K562 (cell line): Measurements from ENCODE around the gene CCDC171. TPM values are rescaled to one million over a fixed set of nuclear protein-coding genes. Genes with fewer than 3 reads are reported as not detected.

Experiments
- ATAC-seq: fragments of 200-7000 bp; cut with Tn5 transposase; 3 replicates; pipeline ENCODE4 v1.9.1; 2020; ENCODE audit warnings: moderate library complexity
- BruUV-seq: library from RNA; stranded (reverse); fragments of 400-500 nt; replicated peaks from 2 replicates; lab custom pipeline; 2021; lab: Mats Ljungman, UMichigan
- CTCF ChIA-PET: fragments of 300-600 bp; formaldehyde crosslinking; extraction: SDS; loops from one replicate; lab custom pipeline; 2021; ENCODE audit warnings: low intra/inter-chr PET ratio; lab: Yijun Ruan, JAX
- POLR2A ChIA-PET: fragments of 300-600, 350-650 bp; sonication (Branson Sonifier 250); formaldehyde crosslinking; extraction: SDS; loops from one replicate; lab custom pipeline; 2021; ENCODE audit warnings: antibody characterized with exemption, inconsistent platforms; lab: Yijun Ruan, JAX
- DNase-seq, 4 experiments: peaks; one replicate each; pipeline versions ENCODE4 v3.0.0 to v3.0.0-alpha.2; 2011 to 2018; ENCODE audit warnings: low spot score in 3 of 4, mixed read lengths in 3 of 4; ENCODE audit errors: extremely low read depth in 1 of 4
- FAIRE-seq: peaks from 2 replicates; lab custom pipeline; 2011; peaks lifted over from hg19 to GRCh38; lab: Jason Lieb, UNC
- H2AFZ ChIP-seq: 2 replicates; pipeline ENCODE4 v1.6.0; 2011; ENCODE audit warnings: low read depth, low read length, control low read depth, inconsistent platforms
- H3K27ac ChIP-seq: fragments of 200-600 bp; 3 replicates; pipeline ENCODE4 v1.8.0; 2011; ENCODE audit warnings: low read depth, mild to moderate bottlenecking, control low read depth, inconsistent platforms, low read length, moderate library complexity, mixed read lengths; ENCODE audit errors: extremely low read depth
- H3K27me3 ChIP-seq, 2 experiments: fragments of 300-600 bp in 1 of 2; 2 replicates in 1 of 2; 3 replicates in 1 of 2; pipeline versions ENCODE4 v1.6.0 to v1.8.0; 2011; ENCODE audit warnings: inconsistent platforms in 2 of 2, low read length in 2 of 2, mild to moderate bottlenecking in 1 of 2, mixed read lengths in 1 of 2, moderate library complexity in 1 of 2; ENCODE audit not compliant: control insufficient read depth in 2 of 2, insufficient read depth in 2 of 2
- H3K36me3 ChIP-seq: fragments of 300-600 bp; 3 replicates; pipeline ENCODE4 v1.8.0; 2011; ENCODE audit warnings: mild to moderate bottlenecking, low read length, inconsistent platforms; ENCODE audit not compliant: control insufficient read depth, insufficient read depth
- H3K4me1 ChIP-seq, 2 experiments: fragments of 200-600 bp in 1 of 2; replicated peaks in 1 of 2; 2 replicates in 1 of 2; 3 replicates in 1 of 2; pipeline versions ENCODE4 v1.5.1 to v1.8.0; 2011; ENCODE audit warnings: inconsistent platforms in 2 of 2, low read length in 2 of 2, mild to moderate bottlenecking in 1 of 2, mixed read lengths in 1 of 2, moderate library complexity in 1 of 2; ENCODE audit not compliant: control insufficient read depth in 2 of 2, insufficient read depth in 2 of 2
- H3K4me2 ChIP-seq: 2 replicates; pipeline ENCODE4 v1.6.1; 2011; ENCODE audit warnings: low read length, control low read depth, inconsistent platforms, mixed read lengths; ENCODE audit not compliant: insufficient read depth
- H3K4me3 ChIP-seq: fragments of 200-600 bp; sonication (generic), shearing (Covaris generic); 2 replicates; pipeline ENCODE4 v1.5.1; 2016; ENCODE audit warnings: control low read depth, inconsistent platforms
- H3K79me2 ChIP-seq: fragments of 200-600 bp; 3 replicates; pipeline ENCODE4 v1.8.0; 2011; ENCODE audit warnings: low read length, inconsistent platforms; ENCODE audit not compliant: control insufficient read depth, insufficient read depth
- H3K9ac ChIP-seq, 2 experiments: 2 replicates each; pipeline versions ENCODE4 v1.6.0 to v1.6.1; 2011; ENCODE audit warnings: low read depth in 2 of 2, low read length in 2 of 2, control low read depth in 1 of 2, inconsistent platforms in 1 of 2, mild to moderate bottlenecking in 1 of 2, mixed read lengths in 1 of 2; ENCODE audit not compliant: insufficient read depth in 1 of 2
- H3K9me1 ChIP-seq: one replicate; pipeline ENCODE4 v1.6.0; 2011; ENCODE audit warnings: inconsistent platforms, mild to moderate bottlenecking, low read length, moderate library complexity; ENCODE audit not compliant: control insufficient read depth, insufficient read depth
- H3K9me3 ChIP-seq: replicated peaks from 2 replicates; pipeline ENCODE4 v1.5.1; 2011; ENCODE audit warnings: low read depth, low read length, inconsistent platforms; ENCODE audit not compliant: control insufficient read depth, insufficient read depth
- H4K20me1 ChIP-seq: replicated peaks from 2 replicates; pipeline ENCODE4 v1.6.1; 2011; ENCODE audit warnings: low read length, inconsistent platforms, mixed read lengths; ENCODE audit not compliant: control insufficient read depth, insufficient read depth
- ELF1 ChIP-seq: fragments of 200-800 bp; sonication (Bioruptor generic); IDR thresholded peaks from 2 replicates; pipeline ENCODE4 v1.6.1; 2016; ENCODE audit warnings: missing genetic modification characterization, missing compliant biosample characterization
- FOXK2 ChIP-seq, 2 experiments: fragments of 450-650 bp; IDR thresholded peaks in 1 of 2; conservative IDR thresholded peaks in 1 of 2; 2 replicates each; pipeline ENCODE4 v1.6.1; 2016; ENCODE audit warnings: low read depth in 2 of 2, mild to moderate bottlenecking in 1 of 2
- WGBS: fragments of 100-300 bp; shearing (Covaris generic); methylation state at CpG from one replicate; pipeline ENCODE4 v1.1.6; 2016; ENCODE audit warnings: low coverage, mixed read lengths; ENCODE audit not compliant: insufficient coverage; ENCODE audit errors: missing lambda C conversion rate; 5-methylcytosine and 5-hydroxymethylcytosine counted together
- in situ Hi-C: fragments of 300-500 bp; cut with MboI; formaldehyde crosslinking; loops from 4 replicates; pipeline ENCODE4 v1.15.0; 2018; ENCODE audit warnings: inconsistent platforms, mixed read lengths
- intact Hi-C: fragments of 100-400 bp; cut with micrococcal nuclease; formaldehyde crosslinking; loops from 2 replicates; pipeline ENCODE4 v1.14.2; 2022
- polyA plus RNA-seq, 8 experiments: library from polyadenylated mRNA; depleted of rRNA in 4 of 8; stranded (reverse) in 5 of 8; unstranded in 3 of 8; fragments of >200 nt; fragmentation: Nextera tagmentation in 2 of 8; fragmentation: Illumina TruSeq in 1 of 8; extraction: Ambion mirVana in 2 of 8; extraction: Trizol in 1 of 8; gene quantifications; 2 replicates each; pipeline versions ENCODE4 v1.2.1 to v1.2.3, GENCODE V29; 2011 to 2014; ENCODE audit warnings: inconsistent platforms in 1 of 8, missing spikeins in 1 of 8
- total RNA-seq, 7 experiments: library from RNA; depleted of rRNA in 6 of 7; stranded (reverse); fragments of >200 nt in 6 of 7; fragmentation: Illumina TruSeq in 2 of 7; extraction: Trizol in 2 of 7; gene quantifications; 2 replicates each; pipeline versions ENCODE4 v1.2.1 to v1.2.3, GENCODE V29; 2011 to 2021; ENCODE audit warnings: low replicate concordance in 1 of 7
- TF ChIP-seq, protein P1 (sequence below): fragments of 450-650 bp; formaldehyde crosslinking; IDR thresholded peaks from 2 replicates; pipeline ENCODE4 v1.4.0; 2020; ENCODE audit warnings: mild to moderate bottlenecking
- TF ChIP-seq, protein P2 (sequence below), 2 experiments: fragments of 450-650 bp in 1 of 2; sonication (generic) in 1 of 2; formaldehyde crosslinking in 1 of 2; IDR thresholded peaks; 2 replicates each; pipeline versions ENCODE4 v1.7.1 to v1.9.0; 2016 to 2022; ENCODE audit warnings: inconsistent platforms in 1 of 2, mild to moderate bottlenecking in 1 of 2, missing genetic modification reagents in 1 of 2
- TF ChIP-seq, protein P3 (sequence below): fragments of 150-350 bp; conservative IDR thresholded peaks from 2 replicates; pipeline ENCODE4 v1.6.1; 2014; ENCODE audit warnings: low read length

The CCDC171 gene
- total and polyA plus RNA-seq, 9 of the 15 experiments (the other 6 are each of a cell fraction or from before 2014, with no cell fraction given), result 0.08 to 3.8 (median 0.27) TPM

DNA sequence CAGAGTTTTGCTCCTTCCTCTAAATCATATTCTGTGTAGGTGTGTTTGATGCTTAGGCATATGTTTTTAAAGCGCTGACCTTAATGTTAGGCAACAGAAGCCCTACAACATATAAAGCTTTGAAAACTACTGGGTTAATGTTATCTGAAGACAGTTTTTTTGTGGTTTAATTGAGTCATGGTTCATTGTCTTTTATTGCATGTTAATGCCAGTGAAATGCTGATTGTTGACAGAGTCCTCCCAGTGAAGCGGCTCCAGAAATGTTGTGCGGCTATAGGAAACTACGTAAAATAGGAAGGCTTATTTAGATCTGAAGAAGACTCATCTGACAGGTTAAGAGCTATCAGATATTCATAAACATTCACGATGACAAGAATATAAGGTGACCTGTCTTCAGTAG lies 424.6 kb downstream of the CCDC171 start (continued):
- TF ChIP-seq, protein P1, sequence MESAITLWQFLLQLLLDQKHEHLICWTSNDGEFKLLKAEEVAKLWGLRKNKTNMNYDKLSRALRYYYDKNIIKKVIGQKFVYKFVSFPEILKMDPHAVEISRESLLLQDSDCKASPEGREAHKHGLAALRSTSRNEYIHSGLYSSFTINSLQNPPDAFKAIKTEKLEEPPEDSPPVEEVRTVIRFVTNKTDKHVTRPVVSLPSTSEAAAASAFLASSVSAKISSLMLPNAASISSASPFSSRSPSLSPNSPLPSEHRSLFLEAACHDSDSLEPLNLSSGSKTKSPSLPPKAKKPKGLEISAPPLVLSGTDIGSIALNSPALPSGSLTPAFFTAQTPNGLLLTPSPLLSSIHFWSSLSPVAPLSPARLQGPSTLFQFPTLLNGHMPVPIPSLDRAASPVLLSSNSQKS (CRISPR knock-in tag), result no peak

DNA sequence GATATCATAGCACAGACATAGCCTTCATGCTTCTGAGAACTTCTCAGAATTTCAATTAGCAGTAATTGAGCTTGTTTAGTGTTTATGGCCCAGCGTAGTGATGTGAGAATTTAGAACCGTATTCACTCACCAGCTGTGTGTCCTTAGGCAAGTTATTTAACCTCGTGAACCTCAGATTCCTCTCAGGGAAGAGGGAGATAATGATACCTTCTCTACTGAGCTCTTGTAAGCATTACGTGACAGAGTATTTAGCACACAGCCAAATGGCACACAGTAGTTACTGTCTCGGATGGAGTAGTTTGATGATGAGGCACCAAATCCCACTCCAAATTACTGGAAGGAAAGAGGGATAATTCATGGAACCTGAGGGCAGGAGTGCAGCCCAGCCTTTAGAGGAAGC lies 429.3 kb downstream of the CCDC171 start:
- no peaks in the 10 kb centered on the region for H3K4me1 ChIP-seq
- no peaks in the 10 kb centered on the region for H3K9me1 ChIP-seq
- in situ Hi-C loops (no loop called here), intact Hi-C loops (no loop called here)
- H2AFZ ChIP-seq, result no peak overlapping the region
- no peak overlapping the region for H3K9ac ChIP-seq
- CTCF ChIA-PET, result no interaction called here
- no TSS peak for BruUV-seq
- H3K27ac ChIP-seq, result no peak overlapping the region
- ATAC-seq, result no peak
- DNase-seq, result no peak
- H4K20me1 ChIP-seq, result no peaks in the 10 kb centered on the region
- no peak for FAIRE-seq
- no peak overlapping the region for H3K4me3 ChIP-seq
- no peaks in the 10 kb centered on the region for H3K27me3 ChIP-seq
- H3K36me3 ChIP-seq, result no peaks in the 10 kb centered on the region
- no peaks in the 10 kb centered on the region for H3K9me3 ChIP-seq
- H3K79me2 ChIP-seq, result no peaks in the 10 kb centered on the region
- POLR2A ChIA-PET, result no interaction called here
- WGBS, result 0% methylated on average over 5 of the region's 5 CpGs
- H3K4me2 ChIP-seq, result no peak overlapping the region
- TF ChIP-seq FOXK2 (conservative IDR thresholded peaks at IDR 0.05 in 1 of 2, IDR thresholded peaks at IDR 0.05 in 1 of 2; ENCODE audit: low read depth in 2 of 2) (no peak), ELF1 (tag) (no peak)
- TF ChIP-seq, protein P2, sequence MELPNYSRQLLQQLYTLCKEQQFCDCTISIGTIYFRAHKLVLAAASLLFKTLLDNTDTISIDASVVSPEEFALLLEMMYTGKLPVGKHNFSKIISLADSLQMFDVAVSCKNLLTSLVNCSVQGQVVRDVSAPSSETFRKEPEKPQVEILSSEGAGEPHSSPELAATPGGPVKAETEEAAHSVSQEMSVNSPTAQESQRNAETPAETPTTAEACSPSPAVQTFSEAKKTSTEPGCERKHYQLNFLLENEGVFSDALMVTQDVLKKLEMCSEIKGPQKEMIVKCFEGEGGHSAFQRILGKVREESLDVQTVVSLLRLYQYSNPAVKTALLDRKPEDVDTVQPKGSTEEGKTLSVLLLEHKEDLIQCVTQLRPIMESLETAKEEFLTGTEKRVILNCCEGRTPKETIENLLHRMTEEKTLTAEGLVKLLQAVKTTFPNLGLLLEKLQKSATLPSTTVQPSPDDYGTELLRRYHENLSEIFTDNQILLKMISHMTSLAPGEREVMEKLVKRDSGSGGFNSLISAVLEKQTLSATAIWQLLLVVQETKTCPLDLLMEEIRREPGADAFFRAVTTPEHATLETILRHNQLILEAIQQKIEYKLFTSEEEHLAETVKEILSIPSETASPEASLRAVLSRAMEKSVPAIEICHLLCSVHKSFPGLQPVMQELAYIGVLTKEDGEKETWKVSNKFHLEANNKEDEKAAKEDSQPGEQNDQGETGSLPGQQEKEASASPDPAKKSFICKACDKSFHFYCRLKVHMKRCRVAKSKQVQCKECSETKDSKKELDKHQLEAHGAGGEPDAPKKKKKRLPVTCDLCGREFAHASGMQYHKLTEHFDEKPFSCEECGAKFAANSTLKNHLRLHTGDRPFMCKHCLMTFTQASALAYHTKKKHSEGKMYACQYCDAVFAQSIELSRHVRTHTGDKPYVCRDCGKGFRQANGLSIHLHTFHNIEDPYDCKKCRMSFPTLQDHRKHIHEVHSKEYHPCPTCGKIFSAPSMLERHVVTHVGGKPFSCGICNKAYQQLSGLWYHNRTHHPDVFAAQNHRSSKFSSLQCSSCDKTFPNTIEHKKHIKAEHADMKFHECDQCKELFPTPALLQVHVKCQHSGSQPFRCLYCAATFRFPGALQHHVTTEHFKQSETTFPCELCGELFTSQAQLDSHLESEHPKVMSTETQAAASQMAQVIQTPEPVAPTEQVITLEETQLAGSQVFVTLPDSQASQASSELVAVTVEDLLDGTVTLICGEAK (IDR thresholded peaks at IDR 0.05), result no peak
- TF ChIP-seq, protein P2 (CRISPR knock-in tag; IDR thresholded peaks at IDR 0.05), result no peak
- TF ChIP-seq, protein P3, sequence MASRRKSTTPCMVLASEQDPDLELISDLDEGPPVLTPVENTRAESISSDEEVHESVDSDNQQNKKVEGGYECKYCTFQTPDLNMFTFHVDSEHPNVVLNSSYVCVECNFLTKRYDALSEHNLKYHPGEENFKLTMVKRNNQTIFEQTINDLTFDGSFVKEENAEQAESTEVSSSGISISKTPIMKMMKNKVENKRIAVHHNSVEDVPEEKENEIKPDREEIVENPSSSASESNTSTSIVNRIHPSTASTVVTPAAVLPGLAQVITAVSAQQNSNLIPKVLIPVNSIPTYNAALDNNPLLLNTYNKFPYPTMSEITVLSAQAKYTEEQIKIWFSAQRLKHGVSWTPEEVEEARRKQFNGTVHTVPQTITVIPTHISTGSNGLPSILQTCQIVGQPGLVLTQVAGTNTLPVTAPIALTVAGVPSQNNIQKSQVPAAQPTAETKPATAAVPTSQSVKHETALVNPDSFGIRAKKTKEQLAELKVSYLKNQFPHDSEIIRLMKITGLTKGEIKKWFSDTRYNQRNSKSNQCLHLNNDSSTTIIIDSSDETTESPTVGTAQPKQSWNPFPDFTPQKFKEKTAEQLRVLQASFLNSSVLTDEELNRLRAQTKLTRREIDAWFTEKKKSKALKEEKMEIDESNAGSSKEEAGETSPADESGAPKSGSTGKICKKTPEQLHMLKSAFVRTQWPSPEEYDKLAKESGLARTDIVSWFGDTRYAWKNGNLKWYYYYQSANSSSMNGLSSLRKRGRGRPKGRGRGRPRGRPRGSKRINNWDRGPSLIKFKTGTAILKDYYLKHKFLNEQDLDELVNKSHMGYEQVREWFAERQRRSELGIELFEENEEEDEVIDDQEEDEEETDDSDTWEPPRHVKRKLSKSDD, result no peak
